Left renal cortex interstitium (tissue), 4 donors: Measurements from ENCODE around the gene PIK3R1. TPM values are rescaled to one million over a fixed set of nuclear protein-coding genes. Genes with fewer than 3 reads are reported as not detected.
"Not testable (repeated sequence)": the region's sequence is repeated elsewhere in the genome, so short reads cannot be mapped to it uniquely, and the experiment has no call there.

Experiments
- DNase-seq, 4 donors: peaks; one replicate each; pipeline ENCODE4 v3.0.0-alpha.2; 2013; ENCODE audit warnings: low read depth in 4 of 4, low spot score in 2 of 4, missing footprints in 1 of 4
- polyA plus RNA-seq, 4 donors: library from polyadenylated mRNA; unstranded; fragments of 120-200 nt; gene quantifications; one replicate each; pipeline ENCODE4 v1.2.1, GENCODE V29; 2013; ENCODE audit not compliant: insufficient read length in 4 of 4

PIK3R1 gene
- polyA plus RNA-seq, 4 donors: 69.2 to 86.2 (median 77.9) TPM

- no peak for DNase-seq
Observed at GRCh38 chr5:68192679-68193060, 22.9 kb upstream of the PIK3R1 start.

DNA sequence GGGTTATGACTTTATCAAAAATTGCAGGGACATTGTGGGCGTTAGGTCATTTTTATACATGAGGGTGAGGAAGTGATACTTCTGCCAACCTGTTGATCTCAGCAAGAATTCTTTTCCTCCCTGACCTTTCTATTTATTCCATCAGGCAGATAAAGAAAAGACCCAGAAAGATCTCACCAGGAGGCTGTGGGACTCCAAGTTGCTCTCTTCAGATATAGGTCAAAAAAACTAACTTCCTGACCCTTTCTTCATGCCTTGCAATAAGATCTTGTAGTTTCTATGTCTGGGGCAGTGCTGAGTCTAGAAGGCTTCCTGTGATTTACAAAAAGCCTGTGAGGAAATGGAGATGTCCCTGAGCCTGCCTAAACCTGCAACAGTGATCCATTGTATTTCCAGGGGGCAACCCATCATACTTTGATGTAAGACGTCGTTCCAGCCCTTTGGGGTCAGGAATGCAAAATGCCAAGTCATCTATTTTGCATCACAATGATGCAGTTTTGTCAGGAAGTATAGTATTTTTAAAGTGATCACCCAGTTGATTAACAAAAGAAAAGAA, 22.0 kb upstream of the PIK3R1 start:
- DNase-seq: no peak

GRCh38 chr5:68194386-68194785, 21.2 kb upstream of the PIK3R1 start:
- no peak for DNase-seq

DNA sequence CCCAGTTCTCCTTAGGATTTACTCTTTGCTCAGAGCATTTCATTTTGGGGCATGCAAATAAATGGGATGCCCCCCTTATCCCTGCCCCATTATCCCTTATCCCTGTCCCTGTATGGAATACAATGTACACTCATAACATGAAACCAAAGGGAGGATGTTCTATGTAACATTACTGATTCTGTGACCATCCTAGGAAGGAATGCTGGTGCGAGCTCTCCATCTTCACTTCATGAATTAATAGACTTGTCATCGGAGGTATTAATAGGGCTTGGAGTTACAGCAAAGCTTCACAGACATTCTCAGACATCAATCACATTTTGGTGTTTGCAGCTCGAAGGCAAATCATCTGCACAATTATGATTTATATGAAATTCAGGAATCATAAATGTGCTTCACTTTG, 20.4 kb upstream of the PIK3R1 start:
- no peak for DNase-seq

- DNase-seq: no peak
Observed at GRCh38 chr5:68196876-68197275, 18.7 kb upstream of the PIK3R1 start.

GRCh38 chr5:68200288-68200687, 15.3 kb upstream of the PIK3R1 start:
- DNase-seq: no peak

DNA sequence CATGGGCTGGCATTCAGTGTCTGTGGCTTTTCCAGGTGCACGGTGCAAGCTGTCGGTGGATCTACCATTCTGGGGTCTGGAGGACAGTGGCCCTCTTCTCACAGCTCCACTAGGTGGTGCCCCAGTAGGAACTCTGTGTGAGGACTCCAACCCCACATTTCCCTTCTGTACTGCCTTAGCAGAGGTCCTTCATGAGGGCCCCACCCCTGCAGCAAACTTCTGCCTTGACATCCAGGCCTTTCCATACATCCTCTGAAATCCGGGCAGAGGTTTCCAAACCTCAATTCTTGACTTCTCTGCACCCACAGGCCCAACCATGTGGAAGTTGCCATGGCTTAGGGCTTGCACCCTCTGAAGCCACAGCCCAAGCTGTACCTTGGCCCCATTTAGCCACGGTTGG, 4.9 kb upstream of the PIK3R1 start:
- DNase-seq: not testable (repeated sequence)

- DNase-seq: peak in 1 of 4 donors; percentile 16
Observed at GRCh38 chr5:68214482-68215207, 911 bp upstream of the PIK3R1 start.

DNA sequence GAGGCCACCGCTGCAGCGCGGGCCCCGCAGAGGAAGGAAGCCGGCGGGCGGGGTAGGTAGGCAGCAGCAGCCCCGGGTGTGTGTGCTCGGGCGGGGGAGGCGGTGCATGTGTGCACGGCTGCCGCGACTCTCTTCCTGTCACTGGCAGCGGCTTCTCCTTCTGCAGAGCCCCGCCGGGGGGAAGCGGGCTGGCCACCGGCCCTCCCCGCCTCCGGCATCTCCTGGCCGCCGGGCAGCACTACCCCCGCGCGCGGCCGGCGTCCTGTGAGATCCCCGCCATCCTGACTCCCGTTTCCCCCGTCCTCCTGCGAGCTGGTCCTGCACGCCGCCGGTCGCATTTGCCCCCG, 315 bp downstream of the PIK3R1 start:
- no peak for DNase-seq

DNA sequence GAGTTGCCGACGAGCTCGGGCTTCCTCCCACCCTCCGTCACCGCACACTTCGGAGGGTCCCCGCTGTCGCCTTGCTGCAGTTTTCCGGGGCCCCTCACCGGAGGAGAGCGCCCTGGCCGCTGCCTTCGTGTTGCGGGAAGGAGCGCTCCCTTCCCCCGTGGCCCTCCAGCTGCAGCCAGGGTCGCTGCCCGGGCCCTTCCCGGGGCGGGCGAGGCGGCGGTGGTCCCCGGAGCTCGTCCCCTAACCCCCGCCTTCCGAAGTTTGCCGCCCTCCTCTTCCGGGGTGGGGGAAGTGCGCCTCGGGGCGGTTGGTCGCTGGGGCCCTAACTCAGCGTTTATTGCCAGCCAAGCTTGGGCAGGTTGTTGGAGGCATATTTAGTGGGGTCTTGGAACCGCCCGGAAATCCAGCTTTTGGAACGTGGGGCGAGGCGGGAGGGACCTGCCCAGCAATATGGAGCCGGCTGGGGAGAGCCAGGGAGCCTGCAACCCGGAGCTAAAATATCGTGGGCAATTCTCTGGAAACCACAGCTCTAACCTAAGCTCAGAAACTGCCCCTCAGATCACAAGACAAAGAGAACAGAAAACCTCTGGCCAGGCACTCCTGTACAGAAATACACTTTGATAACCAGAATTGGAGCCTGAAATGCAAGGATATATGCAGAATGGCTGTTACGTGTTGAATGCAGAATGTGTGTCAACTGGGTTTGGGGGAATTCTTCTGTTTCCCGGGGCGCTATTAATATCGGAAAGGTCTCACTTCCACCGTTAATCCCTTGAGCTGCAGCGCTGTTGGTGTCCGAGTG, 890 bp downstream of the PIK3R1 start:
- peak in 2 of 4 donors; percentile 51 to 79 for DNase-seq

GRCh38 chr5:68217047-68217355, 1.4 kb downstream of the PIK3R1 start:
- peak in 1 of 4 donors; percentile 11 for DNase-seq

- DNase-seq: peak in 1 of 4 donors; percentile 21
Observed at GRCh38 chr5:68217528-68217927, 2.0 kb downstream of the PIK3R1 start.

DNA sequence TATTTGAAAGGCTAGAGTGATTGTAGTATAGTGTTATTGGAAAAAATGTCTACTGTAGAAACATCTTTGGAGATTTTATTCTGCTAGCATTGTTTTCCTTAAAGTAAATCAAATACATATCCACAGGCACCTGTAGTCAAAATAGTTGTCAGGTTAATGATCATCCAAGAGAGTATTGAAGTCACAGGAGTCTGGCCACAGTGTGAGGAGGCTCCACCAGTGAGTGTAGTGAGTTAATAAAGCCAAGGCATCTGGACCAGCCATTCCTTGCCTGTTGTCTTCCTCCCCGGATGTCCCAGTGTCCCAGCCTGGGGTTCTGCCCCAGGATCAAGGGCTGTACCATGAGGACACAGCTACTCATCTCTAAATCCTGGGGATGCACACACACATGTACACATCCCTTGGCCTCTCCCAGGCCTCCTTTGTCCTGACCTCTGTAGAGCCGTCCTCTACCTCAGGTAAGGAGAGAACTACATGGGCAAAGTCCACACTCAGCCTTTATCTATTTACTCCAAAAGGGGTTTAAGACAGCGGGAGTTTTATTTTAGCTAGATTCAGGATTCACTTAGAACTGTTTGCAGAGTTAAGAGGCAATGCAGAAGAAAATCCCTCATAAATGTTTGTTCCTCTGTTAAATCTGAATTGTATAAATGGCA, 3.7 kb downstream of the PIK3R1 start:
- DNase-seq: no peak

- no peak for DNase-seq
Observed at GRCh38 chr5:68220260-68220659, 4.7 kb downstream of the PIK3R1 start.

- no peak for DNase-seq
Observed at GRCh38 chr5:68220914-68221313, 5.4 kb downstream of the PIK3R1 start.

- DNase-seq: no peak
Observed at GRCh38 chr5:68221488-68221887, 5.9 kb downstream of the PIK3R1 start.

GRCh38 chr5:68222310-68222709, 6.8 kb downstream of the PIK3R1 start:
- no peak for DNase-seq

DNA sequence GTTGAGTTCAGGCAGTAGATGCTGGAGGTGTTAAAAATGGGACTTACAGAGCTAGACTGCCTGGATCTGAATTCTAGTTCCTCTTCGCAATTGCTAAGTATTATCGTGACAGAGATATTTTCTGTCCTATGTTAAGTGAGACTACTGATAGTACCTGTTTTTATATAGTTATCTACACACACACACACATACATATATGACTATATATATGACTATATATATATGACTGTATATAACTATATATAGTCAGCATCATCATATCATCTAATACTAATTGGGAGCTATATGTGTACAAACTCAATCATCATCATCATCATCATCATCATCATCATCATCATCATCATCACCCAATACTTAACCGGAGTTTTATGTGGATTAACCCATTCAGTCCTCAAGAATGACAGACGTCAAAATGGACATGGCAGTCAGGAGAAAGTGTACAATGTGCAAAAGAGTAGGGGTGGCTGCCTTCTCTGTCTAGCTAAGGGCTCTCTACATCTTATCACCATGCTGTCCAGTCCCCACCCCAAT, 7.3 kb downstream of the PIK3R1 start:
- DNase-seq: no peak

- DNase-seq: no peak
Observed at GRCh38 chr5:68223904-68224303, 8.3 kb downstream of the PIK3R1 start.

GRCh38 chr5:68224509-68225187, 9.1 kb downstream of the PIK3R1 start:
- DNase-seq: no peak
